KMS-11 (cell line): ENCODE results near the gene DPEP2NB.
"Not testable (repeated sequence)": the region's sequence is repeated elsewhere in the genome, so short reads cannot be mapped to it uniquely, and the experiment has no call there.

Source experiments
- H2AFZ ChIP-seq: fragments of 200-600 bp; sonication (generic); 2 replicates; pipeline ENCODE4 v1.6.1; 2016; ENCODE audit warnings: antibody characterized with exemption, mixed run types, low read depth
- H3K27ac ChIP-seq: fragments of 200-600 bp; sonication (generic); 2 replicates; pipeline ENCODE4 v1.6.1; 2016; ENCODE audit warnings: mild to moderate bottlenecking, mixed run types
- H3K27me3 ChIP-seq: fragments of 200-600 bp; sonication (generic); 2 replicates; pipeline ENCODE4 v1.6.1; 2017; ENCODE audit warnings: mild to moderate bottlenecking, low read depth, mixed run types, moderate library complexity; ENCODE audit not compliant: insufficient read depth
- H3K36me3 ChIP-seq: fragments of 200-600 bp; sonication (generic); 2 replicates; pipeline ENCODE4 v1.6.1; 2017; ENCODE audit warnings: mild to moderate bottlenecking, mixed run types; ENCODE audit not compliant: insufficient read depth
- H3K4me1 ChIP-seq: fragments of 200-600 bp; sonication (generic); 2 replicates; pipeline ENCODE4 v1.6.1; 2016; ENCODE audit warnings: mild to moderate bottlenecking, low read depth, mixed run types; ENCODE audit not compliant: poor library complexity, severe bottlenecking
- H3K4me2 ChIP-seq: fragments of 200-600 bp; sonication (generic); 2 replicates; pipeline ENCODE4 v1.7.0; 2016; ENCODE audit warnings: mild to moderate bottlenecking, mixed run types
- H3K4me3 ChIP-seq: fragments of 200-600 bp; sonication (generic); IDR thresholded peaks from 2 replicates; pipeline ENCODE4 v1.6.1; 2017; ENCODE audit warnings: low read depth, low read length, mixed read lengths; ENCODE audit not compliant: insufficient read depth
- H3K79me2 ChIP-seq: fragments of 200-600 bp; sonication (generic); 2 replicates; pipeline ENCODE4 v1.6.1; 2016; ENCODE audit warnings: low read depth, mixed run types; ENCODE audit not compliant: insufficient read depth
- H3K9ac ChIP-seq: fragments of 200-600 bp; sonication (generic); 2 replicates; pipeline ENCODE4 v1.6.1; 2016; ENCODE audit warnings: mild to moderate bottlenecking, mixed run types
- H4K20me1 ChIP-seq: fragments of 200-600 bp; sonication (generic); 2 replicates; pipeline ENCODE4 v1.6.1; 2016; ENCODE audit warnings: mild to moderate bottlenecking, mixed run types; ENCODE audit not compliant: insufficient read depth
- CTCF ChIP-seq: fragments of 200-600 bp; sonication (generic); conservative IDR thresholded peaks from 2 replicates; pipeline ENCODE4 v1.6.1; 2017; ENCODE audit warnings: low read depth, mild to moderate bottlenecking, antibody characterized with exemption, low read length, moderate library complexity, mixed read lengths

Gene DPEP2NB

DNA sequence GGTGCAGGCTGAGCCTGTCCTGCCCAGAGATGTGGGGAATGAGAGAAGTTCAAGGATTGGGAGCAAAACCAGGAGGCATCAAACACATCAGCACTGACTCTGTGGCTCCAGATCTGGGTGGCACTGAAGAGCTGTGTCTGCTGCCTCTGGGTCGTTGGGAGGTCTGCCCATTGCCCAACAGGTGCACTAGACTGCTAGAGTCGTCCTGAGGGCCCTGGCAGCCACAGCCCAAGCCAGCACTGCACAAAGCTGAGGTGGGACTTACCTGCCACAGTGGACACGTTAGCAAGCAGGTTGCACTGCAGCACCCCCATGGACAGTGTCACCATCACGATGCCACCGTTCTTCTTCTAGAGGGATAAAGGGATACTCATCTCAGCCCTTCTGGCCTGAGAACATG is 38.7 kb downstream of the DPEP2NB start:
- H4K20me1 ChIP-seq: no peaks in the 10 kb centered on the region
- no peak overlapping the region for H3K9ac ChIP-seq
- H3K4me3 ChIP-seq: no peak overlapping the region
- H3K4me2 ChIP-seq: no peak overlapping the region
- H3K27me3 ChIP-seq: no peaks in the 10 kb centered on the region
- H3K4me1 ChIP-seq: peaks cover 28% of the 10 kb centered on the region
- no peak for TF ChIP-seq CTCF
- H3K79me2 ChIP-seq: no peaks in the 10 kb centered on the region
- H3K27ac ChIP-seq: no peak overlapping the region
- H2AFZ ChIP-seq: no peak overlapping the region
- H3K36me3 ChIP-seq: no peaks in the 10 kb centered on the region

GRCh38 chr16:67976205-67976604 is 39.5 kb downstream of the DPEP2NB start:
- Histone ChIP-seq H3K36me3 (no peaks in the 10 kb centered on the region), H3K27me3 (no peaks in the 10 kb centered on the region), H3K79me2 (no peaks in the 10 kb centered on the region), H3K27ac (peak overlapping the region; percentile 67; the same call in 1 of the 2 replicates), H4K20me1 (no peaks in the 10 kb centered on the region), H3K4me2 (peak overlapping the region; percentile 77; the same call in 1 of the 2 replicates), H3K4me3 (no peak overlapping the region), H2AFZ (no peak overlapping the region), H3K4me1 (peaks cover 28% of the 10 kb centered on the region), H3K9ac (no peak overlapping the region)
- TF ChIP-seq CTCF: no peak

- H3K9ac ChIP-seq: peak overlapping the region; percentile 26; the same call in 1 of the 2 replicates
- H3K27me3 ChIP-seq: no peaks in the 10 kb centered on the region
- peak overlapping the region; percentile 77 for H3K4me2 ChIP-seq
- peak overlapping the region; percentile 67 for H3K27ac ChIP-seq
- no peaks in the 10 kb centered on the region for H4K20me1 ChIP-seq
- no peaks in the 10 kb centered on the region for H3K36me3 ChIP-seq
- no peak overlapping the region for H3K4me3 ChIP-seq
- H3K4me1 ChIP-seq: peaks cover 28% of the 10 kb centered on the region
- peak overlapping the region; percentile 75 for H2AFZ ChIP-seq
- no peak for TF ChIP-seq CTCF
- no peaks in the 10 kb centered on the region for H3K79me2 ChIP-seq
These were observed 40.2 kb downstream of the DPEP2NB start for GRCh38 chr16:67975321-67976105.

DNA sequence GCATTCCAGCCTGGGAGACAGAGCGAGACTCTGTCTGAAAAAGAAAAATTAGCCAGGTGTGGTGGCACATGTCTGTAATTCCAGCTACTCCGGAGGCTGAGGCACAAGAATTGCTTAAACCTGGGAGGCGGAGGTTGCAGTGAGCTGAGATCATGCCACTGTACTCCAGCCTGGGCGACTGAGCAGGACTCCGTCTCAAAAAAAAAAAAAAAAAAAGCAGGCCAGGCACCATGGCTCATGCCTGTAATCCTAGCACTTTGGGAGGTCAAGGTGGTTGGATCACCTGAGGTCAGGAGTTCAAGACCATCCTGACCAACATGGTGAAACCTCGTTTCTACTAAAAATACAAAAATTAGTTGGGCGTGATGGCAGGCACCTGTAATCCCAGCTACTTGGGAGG is 43.4 kb downstream of the DPEP2NB start:
- H3K36me3 ChIP-seq, H3K4me3 ChIP-seq, H3K9ac ChIP-seq, H4K20me1 ChIP-seq, H3K27me3 ChIP-seq, H3K27ac ChIP-seq, H2AFZ ChIP-seq, H3K79me2 ChIP-seq, H3K4me2 ChIP-seq: not testable (repeated sequence)
- peaks cover 33% of the 10 kb centered on the region for H3K4me1 ChIP-seq

DNA sequence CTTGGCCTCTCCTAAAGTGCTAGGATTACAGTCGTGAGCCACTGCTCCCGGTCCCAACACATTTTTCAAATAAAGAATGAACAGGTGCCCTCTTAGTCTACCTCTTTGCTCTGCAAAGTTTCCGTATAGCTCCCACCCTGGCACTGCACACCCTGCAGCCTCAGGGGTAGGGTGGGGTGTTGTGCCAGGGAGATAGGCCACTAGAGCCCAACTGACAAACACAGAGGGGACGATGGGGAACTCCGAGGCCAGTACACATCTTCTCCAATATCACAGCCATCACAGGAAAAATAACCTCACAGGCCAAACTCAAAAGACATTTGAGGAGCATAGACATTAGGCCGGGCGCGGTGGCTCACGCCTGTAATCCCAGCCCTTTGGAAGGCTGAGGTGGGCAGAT is 44.6 kb downstream of the DPEP2NB start:
- no peaks in the 10 kb centered on the region for H4K20me1 ChIP-seq
- H2AFZ ChIP-seq: no peak overlapping the region
- no peaks in the 10 kb centered on the region for H3K79me2 ChIP-seq
- H3K36me3 ChIP-seq: no peaks in the 10 kb centered on the region
- H3K4me3 ChIP-seq: no peak overlapping the region
- H3K4me1 ChIP-seq: peaks cover 36% of the 10 kb centered on the region
- H3K27me3 ChIP-seq: no peaks in the 10 kb centered on the region
- no peak overlapping the region for H3K4me2 ChIP-seq
- no peak overlapping the region for H3K27ac ChIP-seq
- no peak for TF ChIP-seq CTCF
- H3K9ac ChIP-seq: no peak overlapping the region
